HG03060 (cell line): ENCODE measurements around the gene SPARC.
"Not testable (repeated sequence)": the region's sequence is repeated elsewhere in the genome, so short reads cannot be mapped to it uniquely, and the experiment has no call there.

ENCODE experiments used
- ATAC-seq: cut with Tn5 transposase; IDR thresholded peaks from one replicate; pipeline ENCODE4 v1.9.1; 2021; ENCODE audit warnings: low read depth, moderate number of reproducible peaks; ENCODE audit not compliant: unreplicated experiment

Gene SPARC

DNA sequence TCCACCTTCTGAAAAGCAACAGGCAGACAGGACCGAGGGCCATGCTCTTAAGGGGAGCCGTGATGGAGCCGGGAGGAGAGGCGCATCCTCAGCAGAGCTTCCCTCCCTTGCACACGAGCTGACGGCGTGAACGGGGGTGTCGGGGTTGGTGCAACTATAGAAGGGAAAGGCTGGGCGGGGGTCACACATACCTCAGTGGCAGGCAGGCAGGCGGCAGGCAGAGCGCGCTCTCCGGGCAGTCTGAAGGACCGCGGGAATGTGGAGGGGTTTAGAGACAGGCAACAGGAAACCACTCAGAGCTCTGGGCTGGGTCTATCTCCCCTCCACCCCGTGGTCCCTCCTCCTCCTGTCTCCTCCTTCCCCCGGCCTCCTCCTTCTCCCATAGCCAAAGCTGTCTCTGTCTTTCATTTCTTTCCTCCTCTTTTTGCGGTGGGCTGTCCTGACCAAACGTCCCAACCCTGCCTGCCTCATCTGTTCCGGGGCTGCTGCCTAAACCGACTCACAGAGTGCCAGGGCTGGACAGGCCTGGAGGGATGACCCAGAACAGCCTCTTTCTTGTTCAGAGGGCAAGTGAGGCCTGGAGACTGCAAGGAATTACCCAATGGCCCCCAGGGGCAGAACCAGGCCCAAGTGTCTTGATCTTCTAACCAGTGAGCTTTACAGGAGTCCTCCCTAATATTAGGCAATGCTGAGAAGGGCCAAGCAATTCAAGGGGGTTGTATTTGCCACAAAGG is at the start of gene SPARC:
TSS of gene SPARC (minus strand) at position 242 of the 734 bp plus-strand sequence. CDS start 10,727 bp downstream, outside the sequence.
- no peak for ATAC-seq

DNA sequence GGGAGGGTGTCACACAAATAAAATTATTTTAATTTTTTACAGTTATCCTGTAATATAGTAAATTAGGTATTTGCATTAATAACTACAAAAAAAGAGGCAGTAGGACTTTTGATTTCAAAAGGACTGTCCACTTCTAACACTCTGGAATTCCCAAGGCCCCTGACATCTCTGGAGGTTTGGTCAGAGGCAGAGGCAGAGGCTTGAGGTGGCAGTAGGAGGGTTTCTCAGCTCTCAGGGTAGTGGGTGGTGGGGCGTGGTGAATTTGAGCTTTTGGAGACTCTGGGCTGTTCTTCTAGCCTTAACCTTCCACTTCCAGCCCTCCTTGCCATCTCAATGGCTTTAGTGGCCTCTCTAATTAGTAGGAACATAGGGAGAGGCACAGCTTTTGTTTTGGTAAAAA is 48.9 kb upstream of the SPARC start:
- no peak for ATAC-seq

GRCh38 chr5:151734064-151734408 is 47.3 kb upstream of the SPARC start:
- no peak for ATAC-seq

DNA sequence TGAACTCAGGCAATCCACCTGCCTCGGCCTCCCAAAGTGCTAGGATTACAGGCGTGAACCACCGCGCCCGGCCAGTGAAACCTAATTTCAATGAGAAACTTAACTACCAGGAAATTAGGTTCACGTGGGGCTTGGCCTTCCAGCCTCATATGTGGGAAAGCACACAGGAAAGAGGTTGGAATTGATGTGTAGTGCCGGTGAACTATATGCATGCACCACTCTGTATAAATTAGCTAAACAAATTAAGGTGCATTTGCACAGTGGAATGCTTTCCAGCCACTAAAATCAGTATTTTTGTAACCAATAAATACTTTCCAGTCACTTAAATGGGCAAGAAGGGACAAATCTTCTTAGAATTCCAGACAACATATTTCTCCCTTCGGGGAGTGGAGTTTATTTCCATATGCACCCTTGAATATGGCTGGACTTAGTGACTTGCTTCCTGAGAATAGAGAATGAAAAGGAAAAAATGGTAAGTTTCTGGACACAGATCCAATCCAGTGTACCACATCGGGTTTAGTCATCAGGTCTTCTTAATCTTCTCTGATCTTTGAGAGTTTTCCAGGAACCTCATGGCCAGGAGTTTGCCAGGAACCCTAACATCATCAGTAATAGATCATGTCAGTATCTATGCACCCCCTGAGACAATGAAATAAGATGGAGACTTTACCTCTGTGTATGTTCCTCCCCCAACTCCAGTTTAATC is 46.8 kb upstream of the SPARC start:
- no peak for ATAC-seq

DNA sequence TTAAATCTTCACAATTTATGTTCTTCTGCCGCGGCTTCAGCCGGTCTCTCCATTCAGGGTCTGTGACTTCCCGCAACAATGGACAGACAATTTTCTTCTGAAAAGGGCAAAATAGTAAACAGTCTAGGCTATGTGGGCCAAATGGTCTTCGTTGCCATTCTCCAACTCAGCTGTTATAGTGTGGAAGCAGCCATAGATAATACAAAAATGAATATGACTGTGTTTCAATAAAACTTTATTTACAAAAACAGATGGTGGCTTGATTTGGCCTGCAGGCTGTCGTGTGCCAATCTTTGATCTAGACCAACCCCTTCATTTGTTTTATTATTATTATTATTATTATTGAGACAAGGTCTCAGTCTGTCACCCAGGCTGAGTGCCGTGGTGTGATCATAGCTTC is 43.7 kb upstream of the SPARC start:
- no peak for ATAC-seq

DNA sequence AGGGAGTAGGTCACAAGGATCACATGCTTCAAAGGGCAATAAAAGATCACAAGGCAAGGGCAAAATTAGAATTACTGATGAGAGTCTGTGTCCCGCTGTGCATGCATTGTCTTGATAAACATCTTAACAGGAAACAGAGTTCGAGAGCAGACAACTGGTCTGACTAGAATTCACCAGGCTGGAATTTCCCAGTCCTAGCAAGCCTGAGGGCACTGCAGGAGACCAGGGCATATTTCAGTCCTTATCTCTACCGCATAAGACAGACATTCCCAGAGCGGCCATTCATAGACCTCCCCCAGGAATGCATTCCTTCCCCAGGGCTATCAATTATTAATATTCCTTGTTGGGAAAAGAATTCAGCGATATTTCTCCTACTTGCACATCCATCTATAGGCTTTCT is 42.9 kb upstream of the SPARC start:
- ATAC-seq = not testable (repeated sequence)

DNA sequence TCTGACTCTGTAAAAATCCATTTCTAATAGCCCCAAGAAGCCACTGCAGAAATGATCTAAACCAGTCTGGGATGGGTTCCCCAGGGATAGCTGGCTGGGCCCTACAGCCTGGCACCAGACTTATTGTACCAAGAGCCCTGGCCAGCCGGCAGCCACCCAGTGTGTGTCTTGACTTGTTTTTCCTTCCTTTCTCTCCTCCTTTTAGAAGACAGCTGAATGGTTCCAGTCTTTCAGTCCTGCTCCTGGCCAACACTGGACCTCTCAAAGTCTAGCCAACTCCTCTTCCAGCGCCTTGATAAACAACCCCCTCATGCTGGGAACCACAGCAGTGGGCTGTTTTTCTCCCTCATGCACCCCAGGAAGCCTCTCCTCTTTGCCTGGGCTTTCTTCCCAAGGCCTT is 37.6 kb upstream of the SPARC start:
- ATAC-seq = no peak

DNA sequence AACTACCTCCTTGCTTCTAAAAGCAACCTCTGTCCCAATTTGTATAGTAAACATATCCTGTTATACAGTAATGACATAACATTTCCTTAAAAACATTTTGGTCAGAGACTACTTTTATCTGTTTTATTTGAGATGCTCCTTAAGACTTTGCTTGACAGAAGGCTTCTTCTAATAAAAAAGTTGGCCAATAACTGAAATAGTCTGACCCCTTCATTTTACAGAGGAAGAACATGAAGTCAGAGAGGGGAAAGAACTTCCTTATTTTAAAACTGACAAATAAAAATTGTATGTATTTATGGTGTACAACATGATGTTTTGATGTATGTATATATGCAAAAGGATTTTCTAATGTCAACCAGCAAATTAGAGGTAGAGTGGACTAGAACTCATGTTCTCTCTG is 35.8 kb upstream of the SPARC start:
- no peak for ATAC-seq

- ATAC-seq = no peak
Observed at GRCh38 chr5:151721812-151722391, 35.2 kb upstream of the SPARC start.

DNA sequence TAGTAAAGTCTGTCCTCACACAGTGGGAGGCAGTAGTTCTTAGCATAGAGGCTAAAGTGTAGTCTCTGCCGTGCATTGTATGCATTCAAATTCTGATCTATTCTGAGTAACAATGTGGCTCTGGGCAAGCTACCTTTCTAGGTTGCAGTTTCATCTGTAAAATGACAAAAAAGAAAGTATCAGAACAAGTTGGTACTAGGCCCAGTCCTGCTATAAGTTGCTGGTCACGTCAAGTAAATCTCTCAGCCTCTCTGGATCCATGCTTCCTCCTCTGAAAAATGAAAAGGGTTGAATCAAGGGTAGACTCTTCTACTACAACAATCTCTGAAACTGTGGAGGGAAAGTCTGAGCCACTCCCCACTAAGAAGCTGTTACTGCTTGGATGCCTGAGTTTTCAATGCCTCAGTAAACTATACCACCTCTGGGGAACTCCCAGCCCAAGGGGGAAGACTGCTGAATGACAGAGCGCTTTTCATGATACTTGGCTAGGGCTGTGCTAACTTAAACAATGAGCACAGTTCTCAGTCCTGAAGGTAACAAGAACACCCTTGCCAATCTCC is 34.5 kb upstream of the SPARC start:
- peak; percentile 77 for ATAC-seq

DNA sequence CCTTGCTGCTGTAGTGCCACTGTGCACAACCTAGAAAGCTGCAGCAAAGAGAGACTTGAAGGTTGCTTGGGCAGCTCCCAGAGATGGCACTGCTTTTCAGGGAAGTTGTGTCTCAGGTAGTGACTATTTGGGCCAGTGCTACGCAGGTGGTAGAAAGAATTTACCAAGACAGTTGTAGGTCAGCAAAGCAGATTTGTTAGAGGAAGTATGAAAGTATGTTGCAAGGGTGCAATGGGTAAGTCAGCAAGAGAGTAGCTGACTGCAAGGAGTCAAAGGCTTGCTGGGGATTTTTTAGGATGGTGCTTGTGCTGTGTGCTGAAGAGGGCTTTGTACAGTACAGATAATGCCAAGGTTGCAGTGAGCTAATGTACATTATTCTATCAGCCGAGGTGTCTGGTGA is 33.5 kb upstream of the SPARC start:
- ATAC-seq = no peak

- no peak for ATAC-seq
Observed at GRCh38 chr5:151719228-151720000, 32.7 kb upstream of the SPARC start.

- no peak for ATAC-seq
Observed at GRCh38 chr5:151718646-151719045, 31.9 kb upstream of the SPARC start.

- ATAC-seq = no peak
Observed at GRCh38 chr5:151718153-151718552, 31.4 kb upstream of the SPARC start.

GRCh38 chr5:151717416-151717815 is 30.7 kb upstream of the SPARC start:
- no peak for ATAC-seq

DNA sequence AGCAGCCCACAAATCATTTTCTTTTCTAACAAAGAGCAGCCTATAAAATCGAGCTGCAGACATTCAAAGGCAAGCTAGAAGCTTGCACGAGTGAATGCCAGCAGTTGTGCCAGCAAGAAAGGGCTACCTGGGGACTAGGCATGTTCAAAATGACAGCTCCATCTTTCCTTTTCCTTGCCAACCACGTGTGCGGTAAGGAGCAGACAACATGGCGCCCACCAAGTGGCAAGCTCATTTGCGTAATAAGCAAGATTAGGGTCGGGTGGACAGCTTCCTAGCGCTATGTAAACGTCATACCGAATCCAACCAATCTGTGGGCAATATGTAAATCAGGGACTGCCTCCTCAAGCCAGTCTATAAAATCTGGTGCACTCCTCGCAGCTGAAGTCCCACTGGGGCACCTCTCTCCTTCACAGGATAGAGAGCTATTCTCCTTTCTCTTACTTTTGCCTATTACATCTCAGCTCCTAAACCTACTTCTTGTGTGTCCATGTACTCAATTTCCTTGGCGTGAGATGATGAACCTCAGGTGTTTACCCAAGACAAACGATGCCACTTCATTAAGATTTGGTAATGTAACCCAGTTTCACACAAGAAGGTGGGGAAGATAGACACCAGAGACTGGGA is 22.5 kb upstream of the SPARC start:
- ATAC-seq = no peak

GRCh38 chr5:151708126-151708525 is 21.4 kb upstream of the SPARC start:
- no peak for ATAC-seq

DNA sequence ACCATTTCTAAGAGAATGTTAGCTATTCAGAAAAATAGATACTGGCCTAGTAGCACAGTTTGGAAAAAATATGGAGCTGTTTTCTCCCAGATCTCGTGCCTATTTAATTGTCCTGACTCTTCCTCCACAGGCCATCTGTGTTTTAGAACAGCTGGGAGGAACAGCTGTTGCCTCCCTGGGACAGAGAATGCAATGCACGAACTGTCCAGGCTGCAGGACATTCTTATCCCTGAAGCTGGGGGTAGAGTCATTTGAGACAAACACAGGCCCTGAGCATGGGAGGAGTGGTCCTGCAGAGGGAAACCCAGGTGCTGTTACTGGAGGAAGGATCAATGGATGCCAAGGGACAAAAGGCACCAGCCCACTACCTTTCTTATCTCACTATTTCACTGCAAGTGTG is 20.9 kb upstream of the SPARC start:
- no peak for ATAC-seq

DNA sequence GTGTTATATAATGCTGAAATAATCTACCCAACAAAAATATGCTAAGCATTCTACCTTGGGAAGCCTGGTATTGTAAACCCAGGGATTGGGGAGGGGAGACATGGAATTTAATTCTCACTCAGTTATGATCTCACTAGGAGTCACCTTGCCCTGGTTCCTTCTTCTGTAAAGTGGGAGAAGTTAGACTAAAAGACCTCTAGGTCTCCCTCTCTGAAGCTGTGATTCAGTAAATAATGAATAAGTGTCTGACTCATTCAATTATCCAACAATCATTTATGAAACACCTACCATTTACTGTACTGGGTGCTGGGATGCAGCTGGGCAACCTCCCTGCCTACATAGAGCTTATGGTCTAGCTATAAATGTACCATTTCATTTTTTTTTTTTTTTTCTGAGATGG is 20.2 kb upstream of the SPARC start:
- ATAC-seq = no peak

GRCh38 chr5:151703780-151704179 is 17.1 kb upstream of the SPARC start:
- ATAC-seq = no peak
